ENCODE measurements around the gene TCF23.
"Not testable (repeated sequence)": the region's sequence is repeated elsewhere in the genome, so short reads cannot be mapped to it uniquely, and the experiment has no call there.

The TCF23 gene

GRCh38 chr2:27191070-27191829, 42.4 kb downstream of the TCF23 start:
- DNase-seq: no peak

- no peak for DNase-seq
These were observed 45.9 kb downstream of the TCF23 start for GRCh38 chr2:27194538-27195354.

- DNase-seq: not testable (repeated sequence)
These were observed 47.0 kb downstream of the TCF23 start for GRCh38 chr2:27195799-27196198.

DNA sequence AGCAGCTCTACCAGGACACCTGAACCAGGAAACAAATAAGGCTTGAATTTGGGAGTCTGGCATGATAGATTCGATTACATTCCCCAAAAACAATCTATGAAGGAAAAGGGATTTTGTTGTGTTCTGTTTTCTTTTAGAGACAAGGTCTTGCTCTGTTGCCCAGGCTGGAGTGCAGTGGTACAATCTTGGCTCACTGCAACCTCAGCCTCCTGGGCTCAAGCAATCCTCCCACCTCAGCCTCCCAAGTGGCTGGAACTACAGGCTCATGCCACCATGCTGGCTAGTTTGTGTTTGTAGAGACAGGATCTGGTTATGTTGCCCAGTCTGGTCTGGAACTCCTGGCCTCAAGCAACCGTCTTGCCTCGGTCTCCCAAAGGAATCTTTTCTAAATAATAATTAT, 49.3 kb downstream of the TCF23 start:
- not testable (repeated sequence) for DNase-seq

DNA sequence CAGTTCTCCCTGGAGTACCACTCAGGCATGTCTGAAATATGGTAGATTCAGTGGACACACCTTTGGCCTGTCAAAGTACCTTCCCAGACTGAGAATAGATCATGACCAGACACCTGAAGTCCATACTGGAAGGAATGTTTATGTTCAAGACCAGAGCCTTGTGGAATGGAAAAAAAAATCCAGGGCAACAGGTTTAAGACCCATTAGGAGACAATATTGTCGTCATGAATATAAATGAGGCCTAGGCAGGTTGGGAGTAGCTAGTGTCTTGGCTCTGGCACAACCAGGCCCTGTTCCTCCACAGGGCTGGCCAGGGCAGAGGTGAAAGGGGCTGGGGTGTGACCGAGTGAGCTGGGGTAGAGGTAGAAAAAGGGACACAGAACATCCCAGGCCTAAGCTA, 49.8 kb downstream of the TCF23 start:
- DNase-seq: no peak

- DNase-seq: no peak
These were observed 50.4 kb downstream of the TCF23 start for GRCh38 chr2:27199241-27199640.

DNA sequence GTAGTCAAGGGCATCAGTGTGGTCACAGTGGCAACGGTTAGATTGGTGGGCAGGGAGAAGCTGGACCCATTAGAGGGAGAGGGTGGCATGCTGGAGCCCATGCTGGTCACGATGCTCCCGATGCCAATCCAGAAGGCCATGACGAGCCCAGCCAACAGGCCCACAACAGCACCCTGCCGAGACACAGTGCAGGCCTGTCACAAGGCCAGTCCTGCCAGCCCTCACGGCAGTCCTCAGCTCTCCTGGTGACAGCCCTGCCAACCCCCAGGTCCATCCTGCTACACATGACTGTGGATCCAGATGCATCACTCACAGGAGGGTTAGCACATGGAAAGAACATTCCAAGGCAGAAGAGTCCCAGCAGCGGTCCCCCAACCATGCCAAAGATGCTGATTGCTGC, 52.9 kb downstream of the TCF23 start:
- no peak for DNase-seq

GRCh38 chr2:27202854-27203253, 54.0 kb downstream of the TCF23 start:
- DNase-seq: no peak

GRCh38 chr2:27203741-27204140, 54.9 kb downstream of the TCF23 start:
- DNase-seq: no peak

DNA sequence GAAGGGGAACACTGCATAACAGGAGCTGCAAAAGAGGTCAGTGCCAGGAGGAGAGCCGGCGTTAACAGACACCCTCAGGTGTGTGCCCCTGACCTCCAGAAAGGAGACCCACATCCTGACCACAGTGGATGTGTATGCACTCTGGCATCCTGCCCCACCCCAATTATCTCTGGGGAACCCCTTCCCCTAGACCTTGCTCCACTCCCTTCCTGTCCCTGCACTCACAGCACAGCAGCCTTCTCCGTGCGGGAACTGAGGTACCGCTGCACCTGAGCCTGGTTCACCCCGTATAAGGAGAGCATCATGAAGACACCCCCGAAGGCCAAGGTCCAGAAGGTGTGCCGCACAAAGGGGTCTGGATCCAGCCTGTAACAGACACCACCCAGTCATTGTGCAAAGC, 55.8 kb downstream of the TCF23 start:
- no peak for DNase-seq

- DNase-seq: no peak
These were observed 56.4 kb downstream of the TCF23 start for GRCh38 chr2:27205206-27205605.

- no peak for DNase-seq
These were observed 57.5 kb downstream of the TCF23 start for GRCh38 chr2:27206346-27206745.
